ENCODE data around the gene ICAM4. TPM values are rescaled to one million over a fixed set of nuclear protein-coding genes. Genes with fewer than 3 reads are reported as not detected.

The ICAM4 gene
- total and polyA plus RNA-seq, 2 donors (not counting 3 experiments of a cell fraction or from before 2014, with no cell fraction given): 0.44 to 0.49 TPM

- no peaks in the 10 kb centered on the region for H3K79me2 ChIP-seq (ENCODE audit: control insufficient read depth, insufficient read depth, low read length)
- H3K9me1 ChIP-seq (replicated peaks; ENCODE audit: control insufficient read depth, extremely low read depth, insufficient read depth, low read length): no peaks in the 10 kb centered on the region
- TF ChIP-seq POLR2A (IDR thresholded peaks at IDR 0.05; ENCODE audit: low read depth, low read length) (no peak), POLR2AphosphoS5 (IDR thresholded peaks at IDR 0.05; ENCODE audit: insufficient read depth, low read depth, low read length) (no peak), FOS (IDR thresholded peaks at IDR 0.05; ENCODE audit: borderline replicate concordance, insufficient read depth, low read length) (no peak), MYC (IDR thresholded peaks at IDR 0.05; ENCODE audit: low read depth, low read length) (no peak), GATA2 (IDR thresholded peaks at IDR 0.05; ENCODE audit: insufficient read depth, insufficient read length, low read depth, low read length) (no peak), JUN (IDR thresholded peaks at IDR 0.05; ENCODE audit: borderline replicate concordance, insufficient read depth, insufficient read length, low read depth) (no peak), CTCF (IDR thresholded peaks at IDR 0.05; ENCODE audit: extremely low read depth in 1 of 2, insufficient read depth in 1 of 2, low read depth in 1 of 2, low read length in 2 of 2) (no peak), EZH2 (IDR thresholded peaks at IDR 0.05; ENCODE audit: borderline replicate concordance, low read depth, low read length, severe bottlenecking) (no peak)
- TF ChIP-seq, protein P1, sequence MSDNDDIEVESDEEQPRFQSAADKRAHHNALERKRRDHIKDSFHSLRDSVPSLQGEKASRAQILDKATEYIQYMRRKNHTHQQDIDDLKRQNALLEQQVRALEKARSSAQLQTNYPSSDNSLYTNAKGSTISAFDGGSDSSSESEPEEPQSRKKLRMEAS (IDR thresholded peaks at IDR 0.05; ENCODE audit: insufficient read depth, insufficient read length): no peak
- ChIA-PET CTCF (interaction anchor here (1.0 kb wide), 1 partner anchor 20 kb away, joined by 3 read pairs; the partner anchor contains the start of gene ICAM5), POLR2A (no interaction called here)
- intact Hi-C loops (cut with micrococcal nuclease) (no loop called here), dilution Hi-C loops (cut with MboI; ENCODE audit: extremely low pct_ligation_motif_present, low sequenced_read_pairs) (no loop called here)
- no TSS peak for BruUV-seq (replicated peaks)
- H3K27me3 ChIP-seq (ENCODE audit: control insufficient read depth in 2 of 2, insufficient read depth in 2 of 2, low read length in 2 of 2): no peaks in the 10 kb centered on the region
- H3K27ac ChIP-seq (ENCODE audit: insufficient read depth, low read depth, low read length): no peak within 1 kb of the TSS
- FAIRE-seq (no peak), DNase-seq (ENCODE audit: low read depth, low spot score) (no peak)
- H3K9me3 ChIP-seq (replicated peaks; ENCODE audit: control insufficient read depth, insufficient read depth, low read length): no peaks in the 10 kb centered on the region
- H3K4me2 ChIP-seq (ENCODE audit: insufficient read depth, low read length): no peak within 1 kb of the TSS
- no peak within 1 kb of the TSS for H3K4me3 ChIP-seq (replicated peaks in 1 of 3; ENCODE audit: insufficient read depth in 1 of 3, low read depth in 1 of 3, low read length in 3 of 3)
- no peaks in the 10 kb centered on the region for H3K4me1 ChIP-seq (ENCODE audit: control insufficient read depth, extremely low read depth, insufficient read depth, low read length)
- H2AFZ ChIP-seq (ENCODE audit: low read depth, low read length): no peak within 1 kb of the TSS
- H3K36me3 ChIP-seq (ENCODE audit: control insufficient read depth in 2 of 2, extremely low read depth in 1 of 2, insufficient read depth in 2 of 2, low read length in 2 of 2): peaks cover 0 to 3% of the 10 kb centered on the region in 2 experiments
- no peaks in the 10 kb centered on the region for H4K20me1 ChIP-seq (replicated peaks; ENCODE audit: control insufficient read depth, extremely low read depth, insufficient read depth, low read length)
- H3K9ac ChIP-seq (replicated peaks; ENCODE audit: extremely low read depth, insufficient read depth, low read length): no peak within 1 kb of the TSS
Observed at GRCh38 chr19:10309423-10309822, 22.7 kb downstream of the ICAM4 start, which contains the start of gene ZGLP1. TSS of gene ZGLP1 (minus strand) at chr19:10309815.
